CD4-positive, alpha-beta T cell treated with Interleukin-12 subunit alpha and Interleukin-12 subunit beta, for 1 hour (primary cell): Measurements from ENCODE around the gene R3HDM2.
"Not testable (repeated sequence)": the region's sequence is repeated elsewhere in the genome, so short reads cannot be mapped to it uniquely, and the experiment has no call there.

ENCODE experiments used
- DNase-seq: peaks from one replicate; pipeline ENCODE4 v3.0.0-alpha.2; 2020

R3HDM2 gene

DNA sequence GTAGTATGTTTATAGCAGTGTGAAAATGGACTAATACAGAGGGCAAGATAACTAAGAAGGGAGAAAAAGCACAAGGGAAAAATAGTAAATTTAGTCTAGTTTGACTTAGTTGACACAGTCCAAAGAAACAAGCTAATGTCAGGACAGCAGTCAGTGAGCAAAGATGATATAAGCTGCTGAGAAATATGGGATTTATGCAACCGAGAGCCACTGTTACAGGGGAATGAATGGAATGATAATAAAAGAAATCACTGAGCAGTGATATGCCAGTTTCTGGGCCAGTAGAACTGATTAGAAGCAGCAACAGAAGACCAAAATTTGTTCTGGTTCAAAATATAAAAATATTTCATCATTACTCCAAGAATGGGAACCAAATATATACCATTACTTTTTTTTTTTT is 60.1 kb downstream of the R3HDM2 start:
- no peak for DNase-seq

- DNase-seq: no peak
Observed at GRCh38 chr12:57370072-57370471, 60.8 kb downstream of the R3HDM2 start.

DNA sequence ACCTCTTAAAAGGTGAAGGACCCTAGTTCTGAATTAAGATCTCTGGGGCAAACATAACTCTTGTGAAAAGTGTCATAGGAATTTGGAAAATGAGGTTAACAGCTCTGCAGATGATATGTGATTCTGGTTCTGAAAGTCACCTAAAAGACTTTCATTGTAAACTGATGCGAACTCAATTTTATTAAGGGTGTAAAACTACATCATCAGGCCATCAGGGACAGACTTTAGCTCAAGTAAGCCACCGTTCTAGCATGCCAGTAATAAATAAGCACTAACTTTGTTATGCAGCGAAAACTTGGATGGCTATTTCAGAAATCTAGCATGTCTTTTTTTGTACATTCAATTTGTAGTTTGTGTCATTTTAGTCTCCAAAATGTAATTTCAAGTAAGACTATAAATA is 61.6 kb downstream of the R3HDM2 start:
- no peak for DNase-seq

GRCh38 chr12:57368349-57369095 is 62.3 kb downstream of the R3HDM2 start:
- DNase-seq: no peak

GRCh38 chr12:57367121-57367520 is 63.7 kb downstream of the R3HDM2 start:
- DNase-seq: no peak

- DNase-seq: no peak
Observed at GRCh38 chr12:57366315-57366714, 64.5 kb downstream of the R3HDM2 start.

DNA sequence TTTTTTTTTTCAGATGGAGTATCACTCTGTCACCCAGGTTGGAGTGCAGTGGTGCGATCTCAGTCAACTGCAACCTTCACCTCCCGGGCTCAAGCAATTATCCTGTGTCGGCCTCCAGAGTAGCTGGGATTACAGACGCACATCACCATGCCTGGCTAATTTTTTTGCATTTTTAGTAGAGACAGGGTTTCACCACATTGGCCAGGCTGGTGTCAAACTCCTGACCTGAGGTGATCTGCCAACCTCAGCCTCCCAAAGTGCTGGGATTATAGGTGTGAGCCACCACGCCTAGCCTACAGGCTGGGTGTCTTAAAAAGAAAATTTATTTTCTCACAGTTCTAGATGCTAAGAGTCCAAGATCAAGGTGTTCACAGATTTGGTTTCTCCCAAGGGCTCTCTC is 66.7 kb downstream of the R3HDM2 start:
- DNase-seq: not testable (repeated sequence)

DNA sequence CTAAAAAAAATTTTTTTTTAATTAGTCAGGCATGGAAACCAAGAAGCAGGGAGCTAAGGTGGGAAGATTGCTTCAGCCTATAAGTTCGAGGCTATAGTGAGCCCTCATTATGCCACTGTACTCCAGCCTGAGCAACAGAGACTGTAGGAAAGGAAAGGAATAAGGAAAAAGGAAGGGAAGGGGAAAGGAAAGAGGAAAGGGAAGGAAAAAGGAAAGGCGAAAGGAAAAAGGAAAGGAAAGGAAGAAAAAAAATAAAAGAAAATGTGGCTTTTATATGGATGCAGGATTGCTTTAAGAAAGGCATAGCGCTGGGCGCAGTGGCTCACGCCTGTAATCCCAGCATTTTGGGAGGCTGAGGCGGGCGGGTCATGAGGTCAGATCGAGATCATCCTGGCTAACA is 70.4 kb downstream of the R3HDM2 start:
- no peak for DNase-seq

- DNase-seq: no peak
Observed at GRCh38 chr12:57358646-57359045, 72.2 kb downstream of the R3HDM2 start.

DNA sequence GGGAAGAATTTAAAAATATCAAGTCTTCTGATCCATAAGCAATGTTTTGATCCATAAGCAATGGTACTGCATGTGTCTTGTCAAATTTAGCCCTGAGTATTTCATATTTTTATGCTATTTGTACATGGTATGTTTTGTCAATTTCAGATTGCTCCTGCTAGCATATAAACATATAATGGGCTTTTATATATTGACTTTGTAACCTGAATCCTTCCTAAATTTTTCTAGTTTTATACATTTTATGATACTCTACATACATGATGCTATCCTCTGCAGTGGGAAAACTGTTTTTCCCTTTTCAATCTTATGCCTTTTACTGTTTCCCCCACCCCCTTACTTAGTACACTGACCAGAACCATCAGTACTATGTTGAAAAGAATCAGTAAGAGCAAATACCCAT is 75.1 kb downstream of the R3HDM2 start:
- no peak for DNase-seq

GRCh38 chr12:57352166-57352565 is 78.7 kb downstream of the R3HDM2 start:
- no peak for DNase-seq

- DNase-seq: no peak
Observed at GRCh38 chr12:57347284-57347683, 83.6 kb downstream of the R3HDM2 start.

DNA sequence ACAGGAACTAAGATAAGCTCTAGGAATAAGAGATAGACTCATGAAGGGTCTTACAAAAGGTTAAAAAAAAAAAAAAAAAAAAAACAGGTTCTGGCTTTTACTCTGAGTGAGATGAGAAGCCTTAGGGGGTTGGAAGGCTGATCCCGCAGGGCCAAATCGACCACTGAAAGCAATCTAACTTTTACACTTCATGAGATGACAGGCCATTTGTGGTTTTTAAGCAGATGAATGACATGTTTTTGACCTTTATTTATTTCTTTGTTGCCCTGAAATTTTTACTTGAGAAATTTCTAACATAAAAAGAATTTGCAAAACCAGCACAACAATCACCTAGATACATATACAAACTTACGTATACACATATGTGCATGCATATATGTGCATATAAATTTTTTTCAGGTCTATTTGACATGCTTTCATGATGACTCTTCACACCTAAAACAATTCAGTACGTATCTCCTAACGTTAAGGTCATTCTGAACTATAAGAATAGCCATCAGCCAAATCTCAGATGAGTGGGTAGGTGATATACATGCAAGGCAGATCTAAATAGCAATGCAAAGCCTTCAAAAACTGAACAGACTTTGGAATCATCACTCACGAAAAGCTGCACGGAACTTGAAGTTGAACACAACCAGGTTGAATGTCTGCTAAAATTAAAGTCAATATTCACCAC is 87.0 kb downstream of the R3HDM2 start:
- DNase-seq: no peak

DNA sequence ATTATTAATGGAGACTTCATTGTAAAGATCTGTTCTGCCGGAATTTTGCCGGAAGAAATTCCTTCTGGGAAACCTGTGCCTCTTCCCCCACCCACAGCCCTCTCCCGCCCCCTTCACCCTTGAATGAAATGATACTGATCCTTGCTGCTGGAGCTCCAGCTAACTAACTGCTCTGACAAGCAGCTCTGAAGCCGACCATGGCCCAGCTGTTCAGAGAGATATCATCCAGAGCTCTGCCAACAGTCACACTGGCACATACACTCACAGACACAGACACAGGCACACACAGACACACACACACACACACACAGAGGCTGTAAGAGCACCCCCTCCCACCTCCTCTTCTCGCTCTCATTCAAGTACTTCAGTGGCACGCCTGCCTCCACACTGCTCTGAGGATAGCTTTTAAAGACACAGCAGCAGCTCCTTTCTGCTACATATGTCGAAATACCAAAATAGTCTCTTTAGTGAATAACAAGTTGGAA is 88.6 kb downstream of the R3HDM2 start:
- no peak for DNase-seq

GRCh38 chr12:57341275-57341990 is 89.4 kb downstream of the R3HDM2 start:
- no peak for DNase-seq

- DNase-seq: peak; percentile 17
Observed at GRCh38 chr12:57340104-57340503, 90.7 kb downstream of the R3HDM2 start.

DNA sequence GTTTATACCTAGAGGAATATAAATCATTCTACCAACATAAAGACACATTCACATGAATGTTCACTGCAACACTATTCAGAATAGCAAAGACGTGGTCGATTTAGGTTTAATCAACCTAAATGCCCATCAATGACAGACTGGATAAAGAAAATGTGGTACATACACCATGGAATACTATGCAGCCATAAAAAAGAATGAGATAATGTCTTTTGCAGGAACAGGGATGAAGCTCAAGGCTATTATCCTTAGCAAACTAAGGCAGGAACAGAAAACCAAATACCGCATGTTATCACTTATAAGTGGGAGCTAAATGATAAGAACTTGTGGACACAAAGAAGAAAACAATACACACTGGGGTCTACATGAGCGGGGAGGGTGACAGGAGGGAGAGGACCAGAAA is 94.5 kb downstream of the R3HDM2 start:
- DNase-seq: not testable (repeated sequence)

DNA sequence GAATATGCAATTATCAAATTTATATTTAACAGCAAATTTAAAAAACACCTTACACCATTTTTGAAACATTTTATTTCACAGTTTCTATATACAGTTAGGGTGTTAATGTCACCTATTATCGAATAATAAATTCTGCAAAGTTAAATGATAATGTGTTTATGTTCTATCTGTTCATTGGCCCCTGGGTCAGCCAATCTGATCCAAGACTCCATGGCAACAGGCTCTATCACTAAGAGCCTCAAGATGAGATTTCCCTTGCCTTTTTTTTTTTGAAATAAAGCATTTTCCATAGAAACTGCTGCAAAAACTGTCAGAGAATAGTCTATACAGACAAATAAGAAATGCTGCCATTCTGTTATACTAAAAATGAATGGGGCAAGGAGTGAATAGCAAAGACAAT is 96.6 kb downstream of the R3HDM2 start:
- no peak for DNase-seq

DNA sequence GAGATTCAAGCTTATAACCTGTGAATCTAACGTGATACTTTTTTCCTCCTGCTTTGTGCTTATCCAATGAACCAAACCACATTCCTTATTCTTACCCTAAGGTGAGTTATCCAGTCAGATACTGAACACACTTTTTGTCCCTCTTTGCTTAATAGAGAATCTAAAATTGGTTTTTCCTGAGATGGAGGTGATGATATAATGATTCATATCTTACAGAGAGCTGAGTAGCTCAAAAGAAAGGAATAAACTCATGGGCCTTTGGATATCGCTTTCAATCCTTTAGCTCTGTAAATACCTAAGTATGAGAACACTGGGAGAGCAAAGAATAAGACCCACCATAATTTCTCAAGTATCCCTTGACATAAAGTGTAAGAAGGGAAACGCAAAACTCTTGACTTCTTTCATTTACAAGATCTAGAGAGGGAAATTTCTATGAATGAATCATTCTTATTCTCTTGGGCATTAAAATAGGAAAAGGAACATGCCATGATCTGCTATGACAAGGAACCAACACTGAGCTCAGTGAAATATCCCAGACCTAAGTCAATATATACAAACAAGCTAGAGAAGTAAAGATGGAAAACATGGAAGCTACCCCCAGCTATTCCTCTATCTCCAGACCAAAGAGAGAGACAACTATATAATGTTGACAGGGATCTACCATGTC is 98.1 kb downstream of the R3HDM2 start:
- no peak for DNase-seq

DNA sequence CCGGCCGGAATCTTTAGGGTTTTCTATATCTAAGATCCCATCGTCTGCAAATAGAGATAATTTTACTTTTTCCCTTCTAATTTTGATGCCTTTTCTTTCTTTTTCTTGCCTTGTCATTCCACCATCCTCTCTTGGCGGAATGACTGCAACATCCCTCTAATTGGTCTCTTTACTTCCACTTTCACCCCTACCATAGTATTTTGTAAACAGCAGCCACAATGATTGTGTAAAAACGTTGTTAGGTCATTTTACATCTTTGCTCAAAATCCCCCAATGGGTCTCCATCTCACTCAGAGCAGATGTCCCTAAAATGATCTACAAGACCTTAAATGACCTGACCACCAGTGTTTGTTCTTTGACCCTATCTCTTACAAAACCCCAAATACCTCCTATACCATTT is 99.9 kb downstream of the R3HDM2 start:
- no peak for DNase-seq

DNA sequence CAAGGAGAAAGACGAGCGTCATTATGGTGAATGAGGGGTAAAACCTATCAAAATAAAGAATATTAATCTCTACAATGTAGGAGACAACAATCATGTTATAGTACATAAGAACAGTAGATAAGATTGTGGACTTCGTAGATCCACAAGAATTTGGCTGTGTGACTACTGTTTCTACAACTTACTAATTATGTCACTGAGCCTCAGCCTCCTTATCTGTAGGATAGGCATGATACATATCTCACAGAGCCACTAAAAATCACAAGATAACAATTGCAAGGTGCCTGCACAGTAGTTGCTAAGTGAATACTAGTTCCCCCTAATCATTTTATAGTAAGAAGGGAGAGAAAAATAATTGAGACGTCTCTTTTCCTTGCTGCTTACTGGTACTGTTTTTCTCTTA is 101.6 kb downstream of the R3HDM2 start:
- DNase-seq: no peak

DNA sequence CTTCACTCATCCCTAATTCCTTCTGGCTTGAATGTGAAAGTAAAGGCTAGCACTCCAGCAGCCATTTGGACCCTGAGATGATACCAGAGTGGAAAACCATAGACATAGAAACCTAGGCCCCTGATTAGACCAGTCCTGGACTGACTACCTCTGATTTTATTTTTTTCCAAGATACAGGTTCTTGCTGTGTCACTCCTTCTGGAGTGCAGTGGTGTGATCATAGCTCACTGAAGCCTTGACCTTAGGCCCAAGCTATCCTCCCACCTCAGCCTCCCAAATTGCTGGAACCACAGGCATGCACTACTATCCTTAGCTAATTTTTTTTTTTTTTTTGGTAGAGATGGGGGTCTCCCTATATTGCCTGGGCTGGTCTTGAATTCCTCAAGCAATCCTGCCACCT is 105.4 kb downstream of the R3HDM2 start:
- no peak for DNase-seq

- DNase-seq: no peak
Observed at GRCh38 chr12:57323416-57323815, 107.4 kb downstream of the R3HDM2 start.
